Measurements from ENCODE around the gene TM9SF1. TPM values are rescaled to one million over a fixed set of nuclear protein-coding genes. Genes with fewer than 3 reads are reported as not detected.
A peak's percentile ranks its signal among the peaks of the same experiment; 100 is the strongest.

The TM9SF1 gene
- total and polyA plus RNA-seq, 9 of the 15 experiments (the other 6 are each of a cell fraction or from before 2014, with no cell fraction given), result 5.3 to 20.3 (median 11.8) TPM

GRCh38 chr14:24195186-24196070 lies at the start of gene TM9SF1 (continued):
- TF ChIP-seq BRD4 (IDR thresholded peaks at IDR 0.05) (peak; percentile 68; the same call in 1 of the 2 replicates), BRD9 (IDR thresholded peaks at IDR 0.05; ENCODE audit: low read depth, partially characterized antibody) (no peak), GABPA (tag; conservative IDR thresholded peaks at IDR 0.05; ENCODE audit: low read depth) (peak; percentile 95), ARID2 (IDR thresholded peaks at IDR 0.05) (no peak), E2F3 (CRISPR knock-in tag; IDR thresholded peaks at IDR 0.05) (peak; percentile 75), ERF (CRISPR knock-in tag; IDR thresholded peaks at IDR 0.05) (no peak), RBM25 (IDR thresholded peaks at IDR 0.05; ENCODE audit: low read depth, low read length, severe bottlenecking) (no peak), SIX5 (IDR thresholded peaks at IDR 0.05; ENCODE audit: borderline replicate concordance in 1 of 2, insufficient read depth in 1 of 2, low read depth in 1 of 2, low read length in 2 of 2) (peak; percentile 34 to 41; a peak in 3 of 4 replicates), HMG20A (CRISPR knock-in tag; conservative IDR thresholded peaks at IDR 0.05) (no peak), SMAD2 (IDR thresholded peaks at IDR 0.05; ENCODE audit: low read depth, low read length) (no peak), SP1 (CRISPR knock-in tag; IDR thresholded peaks at IDR 0.05) (peak; percentile 69; the same call in 1 of the 2 replicates), TCF3 (CRISPR knock-in tag; IDR thresholded peaks at IDR 0.05) (peak; percentile 7; the same call in 1 of the 2 replicates), RAD21 (CRISPR knock-in tag; conservative IDR thresholded peaks at IDR 0.05 in 1 of 2, IDR thresholded peaks at IDR 0.05 in 1 of 2) (no peak), BACH1 (tag; IDR thresholded peaks at IDR 0.05) (no peak)
- TF ChIP-seq, protein P1, sequence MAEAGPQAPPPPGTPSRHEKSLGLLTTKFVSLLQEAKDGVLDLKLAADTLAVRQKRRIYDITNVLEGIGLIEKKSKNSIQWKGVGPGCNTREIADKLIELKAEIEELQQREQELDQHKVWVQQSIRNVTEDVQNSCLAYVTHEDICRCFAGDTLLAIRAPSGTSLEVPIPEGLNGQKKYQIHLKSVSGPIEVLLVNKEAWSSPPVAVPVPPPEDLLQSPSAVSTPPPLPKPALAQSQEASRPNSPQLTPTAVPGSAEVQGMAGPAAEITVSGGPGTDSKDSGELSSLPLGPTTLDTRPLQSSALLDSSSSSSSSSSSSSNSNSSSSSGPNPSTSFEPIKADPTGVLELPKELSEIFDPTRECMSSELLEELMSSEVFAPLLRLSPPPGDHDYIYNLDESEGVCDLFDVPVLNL (CRISPR knock-in tag; IDR thresholded peaks at IDR 0.05; ENCODE audit: low read depth), result peak; percentile 81
- TF ChIP-seq, protein P2, sequence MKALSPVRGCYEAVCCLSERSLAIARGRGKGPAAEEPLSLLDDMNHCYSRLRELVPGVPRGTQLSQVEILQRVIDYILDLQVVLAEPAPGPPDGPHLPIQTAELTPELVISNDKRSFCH (CRISPR knock-in tag; IDR thresholded peaks at IDR 0.05), result no peak
- TF ChIP-seq, protein P2 (tag; IDR thresholded peaks at IDR 0.05), result no peak
- TF ChIP-seq, protein P3, sequence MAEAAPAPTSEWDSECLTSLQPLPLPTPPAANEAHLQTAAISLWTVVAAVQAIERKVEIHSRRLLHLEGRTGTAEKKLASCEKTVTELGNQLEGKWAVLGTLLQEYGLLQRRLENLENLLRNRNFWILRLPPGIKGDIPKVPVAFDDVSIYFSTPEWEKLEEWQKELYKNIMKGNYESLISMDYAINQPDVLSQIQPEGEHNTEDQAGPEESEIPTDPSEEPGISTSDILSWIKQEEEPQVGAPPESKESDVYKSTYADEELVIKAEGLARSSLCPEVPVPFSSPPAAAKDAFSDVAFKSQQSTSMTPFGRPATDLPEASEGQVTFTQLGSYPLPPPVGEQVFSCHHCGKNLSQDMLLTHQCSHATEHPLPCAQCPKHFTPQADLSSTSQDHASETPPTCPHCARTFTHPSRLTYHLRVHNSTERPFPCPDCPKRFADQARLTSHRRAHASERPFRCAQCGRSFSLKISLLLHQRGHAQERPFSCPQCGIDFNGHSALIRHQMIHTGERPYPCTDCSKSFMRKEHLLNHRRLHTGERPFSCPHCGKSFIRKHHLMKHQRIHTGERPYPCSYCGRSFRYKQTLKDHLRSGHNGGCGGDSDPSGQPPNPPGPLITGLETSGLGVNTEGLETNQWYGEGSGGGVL (CRISPR knock-in tag; IDR thresholded peaks at IDR 0.05), result no peak
- TF ChIP-seq, protein P4, sequence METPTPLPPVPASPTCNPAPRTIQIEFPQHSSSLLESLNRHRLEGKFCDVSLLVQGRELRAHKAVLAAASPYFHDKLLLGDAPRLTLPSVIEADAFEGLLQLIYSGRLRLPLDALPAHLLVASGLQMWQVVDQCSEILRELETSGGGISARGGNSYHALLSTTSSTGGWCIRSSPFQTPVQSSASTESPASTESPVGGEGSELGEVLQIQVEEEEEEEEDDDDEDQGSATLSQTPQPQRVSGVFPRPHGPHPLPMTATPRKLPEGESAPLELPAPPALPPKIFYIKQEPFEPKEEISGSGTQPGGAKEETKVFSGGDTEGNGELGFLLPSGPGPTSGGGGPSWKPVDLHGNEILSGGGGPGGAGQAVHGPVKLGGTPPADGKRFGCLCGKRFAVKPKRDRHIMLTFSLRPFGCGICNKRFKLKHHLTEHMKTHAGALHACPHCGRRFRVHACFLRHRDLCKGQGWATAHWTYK (CRISPR knock-in tag; IDR thresholded peaks at IDR 0.05), result peak; percentile 72
- TF ChIP-seq, protein P5, sequence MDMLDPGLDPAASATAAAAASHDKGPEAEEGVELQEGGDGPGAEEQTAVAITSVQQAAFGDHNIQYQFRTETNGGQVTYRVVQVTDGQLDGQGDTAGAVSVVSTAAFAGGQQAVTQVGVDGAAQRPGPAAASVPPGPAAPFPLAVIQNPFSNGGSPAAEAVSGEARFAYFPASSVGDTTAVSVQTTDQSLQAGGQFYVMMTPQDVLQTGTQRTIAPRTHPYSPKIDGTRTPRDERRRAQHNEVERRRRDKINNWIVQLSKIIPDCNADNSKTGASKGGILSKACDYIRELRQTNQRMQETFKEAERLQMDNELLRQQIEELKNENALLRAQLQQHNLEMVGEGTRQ (CRISPR knock-in tag; IDR thresholded peaks at IDR 0.05), result no peak
